Tibial nerve (tissue), 4 donors: ENCODE measurements around the gene MAP7D3. TPM values are rescaled to one million over a fixed set of nuclear protein-coding genes. Genes with fewer than 3 reads are reported as not detected.
"Not testable (repeated sequence)": the region's sequence is repeated elsewhere in the genome, so short reads cannot be mapped to it uniquely, and the experiment has no call there.

Experiments used
- DNase-seq, 2 donors: peaks; one replicate each; pipeline ENCODE4 v3.0.0-alpha.2; 2019; ENCODE audit warnings: low spot score in 2 of 2
- H3K27ac ChIP-seq, 4 donors: fragments of 200-600 bp; sonication (generic) in 3 of 4; one replicate each; pipeline ENCODE4 v1.5.1; 2017 to 2019; ENCODE audit warnings: mild to moderate bottlenecking in 1 of 4
- H3K27me3 ChIP-seq, 2 donors: fragments of 200-600 bp; sonication (generic) in 1 of 2; one replicate each; pipeline versions ENCODE4 v1.5.1 to v1.6.0; 2017 to 2019
- H3K36me3 ChIP-seq, 3 donors: fragments of 200-600 bp; sonication (generic); one replicate each; pipeline ENCODE4 v1.5.1; 2018 to 2019
- H3K4me1 ChIP-seq, 4 donors: fragments of 200-600 bp; sonication (generic) in 3 of 4; one replicate each; pipeline ENCODE4 v1.5.1; 2017 to 2019
- H3K4me3 ChIP-seq, 4 donors: fragments of 200-600 bp; sonication (generic) in 3 of 4; one replicate each; pipeline ENCODE4 v1.5.1; 2017 to 2019; ENCODE audit warnings: mild to moderate bottlenecking in 1 of 4, moderate library complexity in 1 of 4
- H3K9me3 ChIP-seq, 4 donors: fragments of 200-600 bp; sonication (generic) in 3 of 4; one replicate each; pipeline ENCODE4 v1.5.1; 2017 to 2019
- CTCF ChIP-seq, 5 experiments: fragments of 200-600 bp in 3 of 5; fragments of 450-650 bp in 2 of 5; sonication (generic) in 3 of 5; IDR thresholded peaks; one replicate each; pipeline ENCODE4 v1.5.1; 2016 to 2019; ENCODE audit warnings: antibody characterized with exemption in 5 of 5, mild to moderate bottlenecking in 3 of 5, moderate library complexity in 2 of 5
- EP300 ChIP-seq, 2 donors: sonication (generic); formaldehyde crosslinking; IDR thresholded peaks; one replicate each; pipeline ENCODE4 v1.6.1; 2017; ENCODE audit warnings: antibody characterized with exemption in 2 of 2, mild to moderate bottlenecking in 1 of 2
- POLR2A ChIP-seq, 2 donors: fragments of 450-650 bp; IDR thresholded peaks; one replicate each; pipeline ENCODE4 v1.6.1; 2017; ENCODE audit warnings: antibody characterized with exemption in 2 of 2, mild to moderate bottlenecking in 2 of 2, moderate library complexity in 2 of 2
- WGBS, 2 donors: methylation state at CpG; one replicate each; pipeline ENCODE4 v1.1.5; 2018; 5-methylcytosine and 5-hydroxymethylcytosine counted together
- total RNA-seq, 4 donors: library from RNA; depleted of rRNA; stranded (reverse); fragments of >200 nt; gene quantifications; one replicate each; pipeline ENCODE4 v1.1.0, GENCODE V29; 2016

MAP7D3 gene
- total RNA-seq, 4 donors from 2014 or later, result 19.7 to 32.7 (median 22.8) TPM

- TF ChIP-seq EP300 (IDR thresholded peaks at IDR 0.05) (no peak), CTCF (IDR thresholded peaks at IDR 0.05) (no peak), POLR2A (IDR thresholded peaks at IDR 0.05) (no peak)
- Histone ChIP-seq H3K27me3 (peaks cover 0 to 28% of the 10 kb centered on the region in 2 donors), H3K9me3 (no peaks in the 10 kb centered on the region), H3K4me1 (peaks cover 0 to 8% (median 0%) of the 10 kb centered on the region in 4 donors), H3K27ac (peak overlapping the region; percentile 40 to 91 (median 84)), H3K4me3 (peak overlapping the region; percentile 44 to 89 (median 75)), H3K36me3 (no peaks in the 10 kb centered on the region)
- peak in 1 of 2 donors; percentile 14 for DNase-seq
- 22 to 24% methylated on average over 13 to 39 of the region's 53 CpGs for WGBS, 2 donors
Observed at GRCh38 chrX:136250191-136251040, 784 bp downstream of the MAP7D3 start.

- Histone ChIP-seq H3K36me3 (peaks cover 0 to 30% (median 0%) of the 10 kb centered on the region in 3 donors), H3K4me3 (no peak overlapping the region), H3K27me3 (peaks cover 0 to 29% of the 10 kb centered on the region in 2 donors), H3K9me3 (no peaks in the 10 kb centered on the region), H3K27ac (no peak overlapping the region), H3K4me1 (peaks cover 0 to 8% (median 0%) of the 10 kb centered on the region in 4 donors)
- 74 to 83% methylated on average over 6 of the region's 6 CpGs for WGBS, 2 donors
- TF ChIP-seq POLR2A (IDR thresholded peaks at IDR 0.05) (no peak), CTCF (IDR thresholded peaks at IDR 0.05) (no peak), EP300 (IDR thresholded peaks at IDR 0.05) (no peak)
- DNase-seq, result no peak
Observed at GRCh38 chrX:136246201-136246600, 5.0 kb downstream of the MAP7D3 start.

- not testable (repeated sequence) for H3K27ac ChIP-seq, H3K4me3 ChIP-seq, DNase-seq, H3K9me3 ChIP-seq, H3K4me1 ChIP-seq
- Histone ChIP-seq H3K27me3 (peaks cover 0 to 14% of the 10 kb centered on the region in 2 donors), H3K36me3 (peaks cover 0 to 23% (median 0%) of the 10 kb centered on the region in 3 donors)
- 90 to 91% methylated on average over 4 of the region's 4 CpGs for WGBS, 2 donors
Observed at GRCh38 chrX:136237849-136238248, 13.4 kb downstream of the MAP7D3 start.

GRCh38 chrX:136237074-136237473 lies 14.1 kb downstream of the MAP7D3 start:
- Histone ChIP-seq H3K9me3 (no peaks in the 10 kb centered on the region), H3K4me1 (no peaks in the 10 kb centered on the region), H3K36me3 (peaks cover 0 to 18% (median 0%) of the 10 kb centered on the region in 3 donors), H3K4me3 (no peak overlapping the region), H3K27ac (no peak overlapping the region), H3K27me3 (peaks cover 0 to 8% of the 10 kb centered on the region in 2 donors)
- TF ChIP-seq POLR2A (IDR thresholded peaks at IDR 0.05), result no peak
- no peak for TF ChIP-seq CTCF (IDR thresholded peaks at IDR 0.05)
- TF ChIP-seq EP300 (IDR thresholded peaks at IDR 0.05), result no peak
- DNase-seq, result no peak
- WGBS, 2 donors, result 63 to 72% methylated on average over 3 of the region's 3 CpGs

GRCh38 chrX:136228839-136229207 lies 22.4 kb downstream of the MAP7D3 start:
- H3K9me3 ChIP-seq, result no peaks in the 10 kb centered on the region
- peaks cover 0 to 39% (median 0%) of the 10 kb centered on the region in 3 donors for H3K36me3 ChIP-seq
- H3K27ac ChIP-seq, result no peak overlapping the region
- DNase-seq, result no peak
- no peaks in the 10 kb centered on the region for H3K4me1 ChIP-seq
- WGBS, 2 donors, result 63 to 69% methylated on average over 3 of the region's 3 CpGs
- no peak for TF ChIP-seq POLR2A (IDR thresholded peaks at IDR 0.05)
- no peak for TF ChIP-seq CTCF (IDR thresholded peaks at IDR 0.05)
- TF ChIP-seq EP300 (IDR thresholded peaks at IDR 0.05), result no peak
- H3K27me3 ChIP-seq, result peaks cover 0 to 8% of the 10 kb centered on the region in 2 donors
- H3K4me3 ChIP-seq, result no peak overlapping the region
